Fibroblast of the aortic adventitia (primary cell): ENCODE data around the gene OPN4. TPM values are rescaled to one million over a fixed set of nuclear protein-coding genes. Genes with fewer than 3 reads are reported as not detected.

Experiments
- DNase-seq: peaks from one replicate; pipeline ENCODE4 v3.0.0-alpha.2; 2010; ENCODE audit warnings: low read depth
- H3K4me3 ChIP-seq: 2 replicates; pipeline ENCODE4 v1.5.1; 2011; ENCODE audit warnings: low read depth, mild to moderate bottlenecking, control low read depth, low read length, moderate library complexity
- total RNA-seq: library from RNA; depleted of rRNA; stranded (reverse); fragments of >200 nt; gene quantifications from 2 replicates; pipeline ENCODE4 v1.2.3, GENCODE V29; 2012; ENCODE audit warnings: low replicate concordance
- TF ChIP-seq, protein P1 (sequence below): IDR thresholded peaks from 2 replicates; pipeline ENCODE4 v1.5.1; 2011; ENCODE audit warnings: mild to moderate bottlenecking, low read length, control low read depth, inconsistent platforms; ENCODE audit not compliant: insufficient read depth

The OPN4 gene
- total RNA-seq, 1 donor: not detected

DNA sequence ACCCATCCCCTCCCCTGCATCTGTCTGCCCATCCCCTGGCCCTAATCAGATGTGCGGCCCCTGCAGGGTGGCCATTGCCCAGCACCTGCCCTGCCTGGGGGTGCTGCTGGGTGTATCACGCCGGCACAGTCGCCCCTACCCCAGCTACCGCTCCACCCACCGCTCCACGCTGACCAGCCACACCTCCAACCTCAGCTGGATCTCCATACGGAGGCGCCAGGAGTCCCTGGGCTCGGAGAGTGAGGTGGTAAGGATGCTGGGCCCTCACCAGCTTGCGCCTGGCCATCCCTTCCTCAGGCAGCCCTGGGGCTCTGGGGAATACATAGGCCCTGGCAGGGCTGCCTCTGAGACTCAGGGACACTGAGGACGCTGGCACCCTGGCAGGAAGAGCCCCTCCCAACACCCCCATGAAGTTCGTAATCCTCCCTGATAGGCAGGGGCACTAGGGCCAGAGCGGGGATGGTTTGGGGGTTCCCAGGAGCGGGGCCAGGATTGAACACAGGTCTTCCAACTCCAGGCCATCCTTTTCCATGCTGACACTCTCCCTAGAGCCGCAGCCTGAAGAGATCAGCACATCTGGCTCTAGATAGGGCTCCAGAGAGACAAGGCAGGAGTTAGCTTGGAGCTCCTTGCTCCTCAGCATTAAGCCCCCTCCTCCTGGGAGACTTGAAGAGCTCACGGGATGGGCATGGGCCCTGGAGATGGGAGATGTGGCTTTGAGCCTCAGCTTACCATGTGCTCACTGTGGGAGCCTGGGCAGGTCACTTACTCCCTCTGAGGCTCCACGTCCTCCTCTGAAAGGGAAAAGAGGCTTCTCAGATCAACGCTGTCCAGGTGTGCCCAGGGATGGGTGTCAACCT, 8.1 kb downstream of the OPN4 start:
- TF ChIP-seq, protein P1, sequence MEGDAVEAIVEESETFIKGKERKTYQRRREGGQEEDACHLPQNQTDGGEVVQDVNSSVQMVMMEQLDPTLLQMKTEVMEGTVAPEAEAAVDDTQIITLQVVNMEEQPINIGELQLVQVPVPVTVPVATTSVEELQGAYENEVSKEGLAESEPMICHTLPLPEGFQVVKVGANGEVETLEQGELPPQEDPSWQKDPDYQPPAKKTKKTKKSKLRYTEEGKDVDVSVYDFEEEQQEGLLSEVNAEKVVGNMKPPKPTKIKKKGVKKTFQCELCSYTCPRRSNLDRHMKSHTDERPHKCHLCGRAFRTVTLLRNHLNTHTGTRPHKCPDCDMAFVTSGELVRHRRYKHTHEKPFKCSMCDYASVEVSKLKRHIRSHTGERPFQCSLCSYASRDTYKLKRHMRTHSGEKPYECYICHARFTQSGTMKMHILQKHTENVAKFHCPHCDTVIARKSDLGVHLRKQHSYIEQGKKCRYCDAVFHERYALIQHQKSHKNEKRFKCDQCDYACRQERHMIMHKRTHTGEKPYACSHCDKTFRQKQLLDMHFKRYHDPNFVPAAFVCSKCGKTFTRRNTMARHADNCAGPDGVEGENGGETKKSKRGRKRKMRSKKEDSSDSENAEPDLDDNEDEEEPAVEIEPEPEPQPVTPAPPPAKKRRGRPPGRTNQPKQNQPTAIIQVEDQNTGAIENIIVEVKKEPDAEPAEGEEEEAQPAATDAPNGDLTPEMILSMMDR: no peak
- DNase-seq: no peak

DNA sequence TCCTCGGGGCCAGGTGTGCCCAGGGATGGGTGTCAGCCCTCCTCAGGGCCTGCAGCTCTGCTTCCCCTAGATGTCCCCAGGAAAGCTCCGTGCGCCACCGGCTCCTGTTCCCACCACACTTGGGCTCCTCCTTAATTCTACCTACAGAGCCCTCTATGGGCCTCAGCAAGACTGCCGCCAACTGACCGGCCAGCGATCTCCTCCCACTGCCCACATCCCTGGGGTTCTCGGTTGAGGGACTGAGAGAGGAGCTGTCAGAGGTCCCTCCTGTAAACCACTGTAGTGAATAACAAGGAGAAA, 8.6 kb downstream of the OPN4 start:
- TF ChIP-seq, protein P1: no peak
- no peak for DNase-seq
- H3K4me3 ChIP-seq: no peak overlapping the region

More for the DNA sequence above, 8.1 kb downstream of the OPN4 start:
- H3K4me3 ChIP-seq: no peak overlapping the region

DNA sequence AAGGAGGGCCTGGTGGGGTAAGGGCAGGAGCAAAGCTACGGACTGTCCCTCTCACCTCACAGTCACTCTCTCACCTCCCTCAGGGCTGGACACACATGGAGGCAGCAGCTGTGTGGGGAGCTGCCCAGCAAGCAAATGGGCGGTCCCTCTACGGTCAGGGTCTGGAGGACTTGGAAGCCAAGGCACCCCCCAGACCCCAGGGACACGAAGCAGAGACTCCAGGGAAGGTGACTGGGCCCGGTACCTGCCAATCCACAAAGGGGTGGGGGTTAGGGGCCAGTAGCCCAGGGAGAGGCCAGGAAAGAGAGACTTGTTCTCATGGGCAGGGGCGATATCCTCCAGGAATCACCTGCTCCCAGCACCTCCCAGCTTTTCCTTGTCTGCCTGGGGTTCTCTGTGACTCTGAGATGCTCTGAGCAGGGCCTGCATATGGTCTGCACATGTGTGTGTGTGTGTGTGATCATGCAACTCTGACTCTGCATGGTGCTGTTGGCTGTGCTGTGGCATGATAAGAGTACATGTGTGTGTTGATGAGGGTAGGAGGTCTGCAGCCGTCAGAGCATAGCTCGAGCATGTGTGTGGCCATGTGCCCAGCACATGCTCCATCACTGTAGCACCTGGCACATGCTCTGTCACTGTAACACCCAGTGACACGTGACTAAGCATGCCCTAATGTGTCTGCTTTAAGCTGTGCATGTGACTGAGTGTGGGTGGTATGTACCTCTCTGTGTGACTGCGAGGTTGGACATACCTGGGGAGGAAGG, 9.4 kb downstream of the OPN4 start:
- TF ChIP-seq, protein P1: no peak
- no peak for DNase-seq

DNA sequence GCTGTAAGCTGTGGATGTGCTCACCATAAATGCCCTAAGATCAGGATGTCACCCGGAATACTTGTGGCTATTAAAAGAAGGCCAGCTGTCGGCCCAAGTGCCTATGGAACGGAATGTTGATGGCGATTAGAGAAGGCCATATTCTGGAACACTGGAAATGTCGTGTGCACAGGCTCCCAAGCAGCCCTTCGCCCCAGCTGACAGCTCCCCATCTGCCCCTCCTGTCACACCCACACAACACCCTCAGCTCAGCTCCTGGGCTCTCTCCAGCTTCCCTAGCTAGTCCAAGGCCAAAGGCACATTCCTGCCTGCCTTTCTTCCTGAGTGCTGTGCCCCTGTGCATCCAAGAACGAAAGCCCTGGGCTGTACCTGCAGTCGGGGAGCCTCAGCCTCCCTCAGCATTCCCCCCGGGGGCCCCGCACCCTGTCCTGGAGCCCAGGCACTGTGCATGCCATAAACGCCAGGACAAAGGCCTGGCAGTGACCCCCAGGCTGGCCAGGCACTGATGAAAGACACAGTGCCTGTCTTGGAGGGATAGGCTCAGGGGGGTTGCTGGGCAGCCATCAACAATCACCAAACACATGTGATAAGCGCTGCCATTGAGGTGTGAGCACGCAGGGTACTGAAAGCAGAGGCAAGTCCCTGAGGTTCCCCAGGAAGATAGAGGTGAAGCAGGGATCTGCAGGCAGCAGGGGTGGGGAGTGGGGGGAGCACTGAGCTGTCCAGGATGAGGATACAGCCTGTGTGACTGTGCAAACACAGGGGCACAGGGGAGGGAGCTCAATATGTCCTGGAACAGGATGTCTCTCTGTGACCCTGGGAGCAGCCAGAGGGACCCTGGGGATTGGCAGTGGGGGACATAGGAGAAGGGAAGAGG, 10.2 kb downstream of the OPN4 start:
- no peak for DNase-seq
- TF ChIP-seq, protein P1: no peak
- H3K4me3 ChIP-seq: no peak overlapping the region

More for the DNA sequence above, 9.4 kb downstream of the OPN4 start:
- H3K4me3 ChIP-seq: no peak overlapping the region

DNA sequence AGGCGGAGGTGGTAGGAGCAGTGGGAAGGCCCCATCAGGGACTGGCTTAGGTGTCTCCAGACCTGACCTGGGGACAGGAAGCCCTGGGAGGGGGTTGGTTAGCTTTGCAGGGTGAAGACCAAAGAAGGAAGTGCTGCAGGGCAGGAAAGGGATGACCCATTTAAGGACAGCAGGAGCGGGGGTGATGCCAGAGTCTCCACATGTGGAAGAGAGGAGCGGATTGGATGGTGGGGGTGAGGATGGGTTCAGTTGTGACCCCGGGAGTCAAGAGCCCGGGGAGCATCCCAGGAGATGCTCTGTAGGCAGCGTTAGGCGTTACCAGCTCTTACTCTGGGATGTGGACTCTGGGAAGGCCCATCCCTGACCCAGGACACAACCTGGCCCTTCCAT, 10.9 kb downstream of the OPN4 start:
- TF ChIP-seq, protein P1: no peak
- no peak overlapping the region for H3K4me3 ChIP-seq
- no peak for DNase-seq

DNA sequence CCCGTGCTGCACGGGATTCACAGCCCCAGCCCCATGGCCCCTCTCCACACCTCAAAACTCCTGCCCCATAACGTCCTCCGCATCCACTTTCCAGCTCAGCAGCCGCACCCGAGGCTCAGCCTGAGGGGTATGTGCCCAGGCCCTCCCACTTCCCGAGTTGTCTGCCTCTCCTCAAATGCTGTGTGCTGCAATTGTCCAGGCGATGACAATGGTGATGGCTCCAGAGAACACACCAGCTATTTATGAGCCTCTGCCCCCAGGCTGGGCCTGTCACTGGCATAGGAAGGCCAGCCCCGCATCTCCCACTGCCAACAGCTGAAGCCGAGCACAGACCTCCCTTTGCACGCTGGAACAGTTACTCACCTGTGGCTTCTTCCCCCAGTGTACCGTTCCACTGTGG, 11.5 kb downstream of the OPN4 start:
- TF ChIP-seq, protein P1: no peak

More for the DNA sequence above, 11.5 kb downstream of the OPN4 start:
- H3K4me3 ChIP-seq: no peak overlapping the region
- no peak for DNase-seq
